ENCODE measurements around the gene DNER.

DNA sequence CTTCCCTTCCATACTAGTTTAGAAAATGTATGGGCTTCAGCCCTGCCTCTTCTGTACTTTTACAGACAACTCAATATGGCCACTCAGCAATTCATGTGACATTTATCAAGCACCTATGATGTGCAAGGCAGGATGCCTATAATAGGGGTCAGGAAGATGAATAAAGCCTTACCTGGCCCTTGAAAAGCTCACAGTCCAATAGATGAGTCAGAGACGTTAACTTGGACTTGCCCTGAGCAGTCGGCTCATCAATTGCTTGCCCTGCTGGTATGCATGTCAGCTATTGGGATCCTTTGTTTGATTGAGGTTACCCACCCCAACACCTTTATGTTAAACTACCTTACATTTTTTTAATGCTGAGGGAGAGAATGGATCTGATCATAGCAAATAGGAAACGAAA lies 116.1 kb downstream of the DNER start:
- TF ChIP-seq, protein P1, sequence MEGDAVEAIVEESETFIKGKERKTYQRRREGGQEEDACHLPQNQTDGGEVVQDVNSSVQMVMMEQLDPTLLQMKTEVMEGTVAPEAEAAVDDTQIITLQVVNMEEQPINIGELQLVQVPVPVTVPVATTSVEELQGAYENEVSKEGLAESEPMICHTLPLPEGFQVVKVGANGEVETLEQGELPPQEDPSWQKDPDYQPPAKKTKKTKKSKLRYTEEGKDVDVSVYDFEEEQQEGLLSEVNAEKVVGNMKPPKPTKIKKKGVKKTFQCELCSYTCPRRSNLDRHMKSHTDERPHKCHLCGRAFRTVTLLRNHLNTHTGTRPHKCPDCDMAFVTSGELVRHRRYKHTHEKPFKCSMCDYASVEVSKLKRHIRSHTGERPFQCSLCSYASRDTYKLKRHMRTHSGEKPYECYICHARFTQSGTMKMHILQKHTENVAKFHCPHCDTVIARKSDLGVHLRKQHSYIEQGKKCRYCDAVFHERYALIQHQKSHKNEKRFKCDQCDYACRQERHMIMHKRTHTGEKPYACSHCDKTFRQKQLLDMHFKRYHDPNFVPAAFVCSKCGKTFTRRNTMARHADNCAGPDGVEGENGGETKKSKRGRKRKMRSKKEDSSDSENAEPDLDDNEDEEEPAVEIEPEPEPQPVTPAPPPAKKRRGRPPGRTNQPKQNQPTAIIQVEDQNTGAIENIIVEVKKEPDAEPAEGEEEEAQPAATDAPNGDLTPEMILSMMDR (IDR thresholded peaks at IDR 0.05), result no peak
- TF ChIP-seq POLR2A (IDR thresholded peaks at IDR 0.05), result no peak
